ENCODE data around the gene DPEP2. TPM values are rescaled to one million over a fixed set of nuclear protein-coding genes. Genes with fewer than 3 reads are reported as not detected.

Gene DPEP2
- total and polyA plus RNA-seq, 2 of the 4 experiments (the other 2 are of a cell fraction), result not detected

- no peak for TF ChIP-seq FOS (IDR thresholded peaks at IDR 0.05; ENCODE audit: low read depth, low read length)
Observed at GRCh38 chr16:68022278-68022727, 23.0 kb upstream of the DPEP2 start (continued).

- Histone ChIP-seq H3K4me3 (ENCODE audit: insufficient read depth, low read depth, low read length) (no peak overlapping the region), H3K9me3 (ENCODE audit: control insufficient read depth, insufficient read depth, low read length) (no peaks in the 10 kb centered on the region), H4K8ac (ENCODE audit: low read depth in 2 of 2, low read length in 2 of 2) (no peak overlapping the region), H4K20me1 (ENCODE audit: insufficient read depth, low read length) (no peaks in the 10 kb centered on the region), H2BK20ac (ENCODE audit: low read depth, low read length) (no peak overlapping the region), H3K4ac (ENCODE audit: low read depth, low read length) (no peak overlapping the region), H3K27ac (ENCODE audit: insufficient read depth, low read length) (no peak overlapping the region), H2AFZ (replicated peaks; ENCODE audit: low read length, poor library complexity) (no peak overlapping the region), H2BK15ac (ENCODE audit: low read depth, low read length) (no peak overlapping the region), H2BK120ac (ENCODE audit: low read depth, low read length) (no peak overlapping the region), H2BK5ac (ENCODE audit: low read depth, low read length, poor library complexity, severe bottlenecking) (no peak overlapping the region), H3K18ac (ENCODE audit: low read depth, low read length) (no peak overlapping the region), H3K56ac (ENCODE audit: extremely low read depth, insufficient read depth, low read length) (no peak overlapping the region), H2AK5ac (ENCODE audit: low read depth, low read length) (no peak overlapping the region), H3K4me2 (ENCODE audit: low read depth, low read length) (no peak overlapping the region), H2AK9ac (replicated peaks; ENCODE audit: low read depth, low read length, poor library complexity) (no peak overlapping the region), H3K23ac (ENCODE audit: low read depth, low read length) (no peak overlapping the region), H3K9ac (ENCODE audit: low read depth, low read length) (no peak overlapping the region), H4K5ac (ENCODE audit: low read depth, low read length) (no peak overlapping the region), H3K27me3 (ENCODE audit: control insufficient read depth, insufficient read depth, low read length) (no peaks in the 10 kb centered on the region), H3K14ac (replicated peaks; ENCODE audit: low read depth, low read length) (no peak overlapping the region), H3K36me3 (ENCODE audit: control insufficient read depth, insufficient read depth, low read length) (peaks cover 4% of the 10 kb centered on the region), H3K9me1 (ENCODE audit: insufficient read depth, low read length) (peaks cover 5% of the 10 kb centered on the region), H3K4me1 (ENCODE audit: control insufficient read depth, insufficient read depth, low read length) (peaks cover 7% of the 10 kb centered on the region), H4K91ac (ENCODE audit: insufficient read depth, low read depth, low read length) (no peak overlapping the region), H3K79me1 (ENCODE audit: low read depth in 1 of 2, low read length in 2 of 2) (peaks cover 19 to 39% of the 10 kb centered on the region in 2 experiments)
- in situ Hi-C loops (cut with MboI; ENCODE audit: low sequenced_read_pairs), result no loop called here
- no peak for DNase-seq
- ATAC-seq (ENCODE audit: low read depth), result no peak
- BruUV-seq (replicated peaks), result no TSS peak
- intact Hi-C loops (cut with micrococcal nuclease), result no loop called here
- WGBS, 2 experiments (ENCODE audit: extremely low coverage in 2 of 2, insufficient read length in 1 of 2), result 100% methylated on average over 2 of the region's 10 CpGs; no CpG with 5 or more reads in 1 of the 2 experiments
- POLR2A ChIA-PET (ENCODE audit: unreplicated experiment), result no interaction called here
- dilution Hi-C loops (cut with HindIII; ENCODE audit: low sequenced_read_pairs, unreplicated experiment), result no loop called here
- CTCF ChIA-PET, result no interaction called here
- TF ChIP-seq MXI1 (IDR thresholded peaks at IDR 0.05; ENCODE audit: borderline replicate concordance, low read depth, low read length) (no peak), RAD21 (IDR thresholded peaks at IDR 0.05; ENCODE audit: low read length) (no peak), CEBPB (IDR thresholded peaks at IDR 0.05; ENCODE audit: low read depth, low read length) (no peak), RFX5 (IDR thresholded peaks at IDR 0.05; ENCODE audit: low read depth, low read length) (no peak), POLR2A (IDR thresholded peaks at IDR 0.05; ENCODE audit: low read depth, low read length) (no peak), ELK1 (IDR thresholded peaks at IDR 0.05; ENCODE audit: borderline replicate concordance, low read depth, low read length) (no peak), RCOR1 (IDR thresholded peaks at IDR 0.05; ENCODE audit: insufficient replicate concordance, low read length) (no peak), CHD1 (IDR thresholded peaks at IDR 0.05; ENCODE audit: low read depth, low read length) (no peak), SMC3 (IDR thresholded peaks at IDR 0.05; ENCODE audit: low read depth, low read length) (no peak), MAZ (IDR thresholded peaks at IDR 0.05; ENCODE audit: borderline replicate concordance, low read depth, low read length) (no peak), USF2 (IDR thresholded peaks at IDR 0.05; ENCODE audit: low read depth, low read length) (no peak), FOS (IDR thresholded peaks at IDR 0.05; ENCODE audit: low read depth, low read length) (no peak), BHLHE40 (IDR thresholded peaks at IDR 0.05; ENCODE audit: low read depth, low read length) (no peak), MAFK (IDR thresholded peaks at IDR 0.05; ENCODE audit: low read depth, low read length) (no peak), CTCF (conservative IDR thresholded peaks at IDR 0.05; ENCODE audit: low read depth, low read length) (no peak)
Observed at GRCh38 chr16:68021490-68021889, 22.2 kb upstream of the DPEP2 start.

Data from IMR-90 (cell line).